Stimulated activated CD8-positive, alpha-beta memory T cell treated with anti-CD3 and anti-CD28 coated beads, Interleukin-7, amount 100 ng/mL, for 48 hours (primary cell): ENCODE measurements around the gene PAX1.
A peak's percentile ranks its signal among the peaks of the same experiment; 100 is the strongest.

Experiments used
- DNase-seq, 2 donors: peaks; one replicate each; pipeline ENCODE4 v3.0.0-alpha.2; 2020; ENCODE audit warnings: low read depth in 1 of 2; ENCODE audit errors: extremely low read depth in 1 of 2

Gene PAX1

GRCh38 chr20:21702553-21703470 is 2.7 kb upstream of the PAX1 start:
- DNase-seq = peak; percentile 16 to 32

- no peak for DNase-seq
These were observed 1.6 kb upstream of the PAX1 start for GRCh38 chr20:21703717-21704407.

GRCh38 chr20:21704408-21705385 is 767 bp upstream of the PAX1 start:
- DNase-seq = no peak

GRCh38 chr20:21706261-21707195 is 1.1 kb downstream of the PAX1 start:
- no peak for DNase-seq

- DNase-seq = no peak
These were observed 1.8 kb downstream of the PAX1 start for GRCh38 chr20:21707267-21707666.

GRCh38 chr20:21707999-21708737 is 2.7 kb downstream of the PAX1 start:
- no peak for DNase-seq

- no peak for DNase-seq
These were observed 3.5 kb downstream of the PAX1 start for GRCh38 chr20:21708738-21709534.

- no peak for DNase-seq
These were observed 4.1 kb downstream of the PAX1 start for GRCh38 chr20:21709535-21709904.

- no peak for DNase-seq
These were observed 4.9 kb downstream of the PAX1 start for GRCh38 chr20:21710341-21710740.

- no peak for DNase-seq
These were observed 5.5 kb downstream of the PAX1 start for GRCh38 chr20:21710863-21711431.

- DNase-seq = no peak
These were observed 7.1 kb downstream of the PAX1 start for GRCh38 chr20:21712443-21713059.

- DNase-seq = no peak
These were observed 8.0 kb downstream of the PAX1 start for GRCh38 chr20:21713470-21713869.

- DNase-seq = no peak
These were observed 8.4 kb downstream of the PAX1 start for GRCh38 chr20:21713901-21714296.

GRCh38 chr20:21714297-21715192 is 9.1 kb downstream of the PAX1 start:
- DNase-seq = no peak

GRCh38 chr20:21715193-21715881 is 9.9 kb downstream of the PAX1 start:
- no peak for DNase-seq

GRCh38 chr20:21719592-21720214 is 14.2 kb downstream of the PAX1 start:
- no peak for DNase-seq
